Osteocyte (in vitro differentiated cells): ENCODE data around the gene SLC6A6. TPM values are rescaled to one million over a fixed set of nuclear protein-coding genes. Genes with fewer than 3 reads are reported as not detected.
"Not testable (repeated sequence)": the region's sequence is repeated elsewhere in the genome, so short reads cannot be mapped to it uniquely, and the experiment has no call there.

ENCODE experiments used
- DNase-seq: peaks from one replicate; pipeline ENCODE4 v3.0.0; 2021; ENCODE audit warnings: mixed read lengths; ENCODE audit not compliant: unreplicated experiment; ENCODE audit errors: extremely low spot score
- H3K27ac Mint-ChIP-seq: one replicate; pipeline ENCODE4 v1.8.0; 2021; ENCODE audit warnings: mild to moderate bottlenecking, mixed read lengths; ENCODE audit not compliant: unreplicated experiment
- H3K27me3 Mint-ChIP-seq: one replicate; pipeline ENCODE4 v1.8.0; 2021; ENCODE audit warnings: mixed read lengths; ENCODE audit not compliant: unreplicated experiment
- H3K36me3 Mint-ChIP-seq: one replicate; pipeline ENCODE4 v1.8.0; 2021; ENCODE audit warnings: mixed read lengths; ENCODE audit not compliant: unreplicated experiment
- H3K4me1 Mint-ChIP-seq: one replicate; pipeline ENCODE4 v1.8.0; 2021; ENCODE audit warnings: mixed read lengths; ENCODE audit not compliant: unreplicated experiment
- H3K4me3 Mint-ChIP-seq: one replicate; pipeline ENCODE4 v1.8.0; 2021; ENCODE audit warnings: mild to moderate bottlenecking, moderate library complexity, mixed read lengths; ENCODE audit not compliant: unreplicated experiment
- H3K9me3 Mint-ChIP-seq: one replicate; pipeline ENCODE4 v1.8.0; 2021; ENCODE audit warnings: mixed read lengths; ENCODE audit not compliant: unreplicated experiment
- CTCF ChIP-seq: fragments of 200-600 bp; sonication (generic); IDR thresholded peaks from 2 replicates; pipeline ENCODE4 v1.5.0; 2021; ENCODE audit warnings: antibody characterized with exemption, mild to moderate bottlenecking, moderate library complexity
- total RNA-seq: library from RNA; stranded (reverse); gene quantifications from 2 replicates; pipeline ENCODE4 v1.2.1, GENCODE V29; 2021

SLC6A6 gene
- total RNA-seq, 1 donor from 2014 or later = 41.9 TPM

- Mint-ChIP-seq H3K27me3 (no peaks in the 10 kb centered on the region), H3K9me3 (no peaks in the 10 kb centered on the region), H3K27ac (no peak overlapping the region), H3K4me1 (peaks cover 5% of the 10 kb centered on the region), H3K36me3 (no peaks in the 10 kb centered on the region), H3K4me3 (no peak overlapping the region)
- DNase-seq = no peak
- TF ChIP-seq CTCF = no peak
Observed at GRCh38 chr3:14512281-14512941, 110.0 kb downstream of the SLC6A6 start.

GRCh38 chr3:14512942-14513327, 110.5 kb downstream of the SLC6A6 start:
- no peak for TF ChIP-seq CTCF
- no peaks in the 10 kb centered on the region for H3K36me3 Mint-ChIP-seq
- H3K27ac Mint-ChIP-seq = no peak overlapping the region
- H3K9me3 Mint-ChIP-seq = no peaks in the 10 kb centered on the region
- H3K4me1 Mint-ChIP-seq = peaks cover 5% of the 10 kb centered on the region
- no peaks in the 10 kb centered on the region for H3K27me3 Mint-ChIP-seq
- no peak for DNase-seq
- H3K4me3 Mint-ChIP-seq = no peak overlapping the region

GRCh38 chr3:14513566-14514322, 111.3 kb downstream of the SLC6A6 start:
- no peak overlapping the region for H3K4me3 Mint-ChIP-seq
- H3K36me3 Mint-ChIP-seq = no peaks in the 10 kb centered on the region
- no peaks in the 10 kb centered on the region for H3K27me3 Mint-ChIP-seq
- no peak overlapping the region for H3K27ac Mint-ChIP-seq
- H3K9me3 Mint-ChIP-seq = no peaks in the 10 kb centered on the region
- DNase-seq = no peak
- H3K4me1 Mint-ChIP-seq = peaks cover 2% of the 10 kb centered on the region
- TF ChIP-seq CTCF = no peak

- Mint-ChIP-seq H3K27ac (no peak overlapping the region), H3K27me3 (no peaks in the 10 kb centered on the region), H3K4me1 (no peaks in the 10 kb centered on the region), H3K9me3 (no peaks in the 10 kb centered on the region), H3K4me3 (no peak overlapping the region), H3K36me3 (no peaks in the 10 kb centered on the region)
- DNase-seq = no peak
- TF ChIP-seq CTCF = no peak
Observed at GRCh38 chr3:14514323-14514720, 111.9 kb downstream of the SLC6A6 start.

GRCh38 chr3:14515526-14515925, 113.1 kb downstream of the SLC6A6 start:
- H3K27me3 Mint-ChIP-seq, H3K4me3 Mint-ChIP-seq, H3K36me3 Mint-ChIP-seq, H3K27ac Mint-ChIP-seq, H3K9me3 Mint-ChIP-seq, DNase-seq, H3K4me1 Mint-ChIP-seq: not testable (repeated sequence)
